ENCODE measurements around the gene GOLGA5.

- no peak for TF ChIP-seq IRF9 (CRISPR knock-in tag; IDR thresholded peaks at IDR 0.05; ENCODE audit: borderline replicate concordance)
- no peak for TF ChIP-seq CTCF (CRISPR knock-in tag; IDR thresholded peaks at IDR 0.05)
- TF ChIP-seq ZNF407 (CRISPR knock-in tag; IDR thresholded peaks at IDR 0.05; ENCODE audit: not compliant biosample characterization): no peak
- no peak for TF ChIP-seq CHD4 (IDR thresholded peaks at IDR 0.05; ENCODE audit: borderline replicate concordance, low read length)
- TF ChIP-seq MLXIP (CRISPR knock-in tag; IDR thresholded peaks at IDR 0.05; ENCODE audit: borderline replicate concordance): no peak
These were observed 71.6 kb downstream of the GOLGA5 start for GRCh38 chr14:92865674-92866073.

Measured in HepG2 (cell line).